BE2C (cell line): ENCODE results near the gene KRTAP10-7.

ENCODE experiments used
- DNase-seq: peaks from one replicate; pipeline ENCODE4 v3.0.0-alpha.2; 2020
- H3K27me3 ChIP-seq: fragments of 250-450 bp; sonication (Bioruptor Pico); 2 replicates; pipeline ENCODE4 v1.5.1; 2020; ENCODE audit warnings: mild to moderate bottlenecking
- H3K36me3 ChIP-seq: fragments of 250-450 bp; sonication (Bioruptor Pico); 2 replicates; pipeline ENCODE4 v1.5.1; 2020; ENCODE audit warnings: mild to moderate bottlenecking
- H3K4me1 ChIP-seq: fragments of 250-450 bp; sonication (Bioruptor Pico); 2 replicates; pipeline ENCODE4 v1.5.1; 2020
- H3K4me3 ChIP-seq: 2 replicates; pipeline ENCODE4 v1.5.1; 2011; ENCODE audit warnings: low read depth, low read length
- H3K9me3 ChIP-seq: fragments of 250-450 bp; sonication (Bioruptor Pico); 2 replicates; pipeline ENCODE4 v1.5.1; 2020
- TF ChIP-seq, protein P1 (sequence below): IDR thresholded peaks from 2 replicates; pipeline ENCODE4 v1.5.1; 2012; ENCODE audit warnings: mild to moderate bottlenecking, low read depth, low read length

The KRTAP10-7 gene

DNA sequence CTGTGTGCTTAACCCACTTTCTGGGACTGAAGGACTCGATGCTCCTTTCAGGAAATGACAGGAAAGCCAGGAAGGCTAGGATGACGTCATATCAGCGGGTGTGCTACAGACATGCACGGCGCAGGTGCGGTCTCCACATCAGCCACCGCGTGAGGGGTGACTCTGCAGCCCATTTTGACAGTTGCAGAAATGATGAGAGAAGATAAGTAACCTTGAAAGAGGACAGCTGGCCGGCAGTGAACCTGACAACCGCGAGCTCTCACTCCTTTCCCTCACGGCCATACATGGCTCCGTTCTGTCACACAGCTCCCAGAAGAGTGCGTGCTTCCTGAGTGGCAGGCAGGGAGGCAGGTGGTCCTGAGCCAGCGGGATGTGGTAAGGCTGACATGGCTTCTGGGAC is 18.3 kb upstream of the KRTAP10-7 start:
- TF ChIP-seq, protein P1, sequence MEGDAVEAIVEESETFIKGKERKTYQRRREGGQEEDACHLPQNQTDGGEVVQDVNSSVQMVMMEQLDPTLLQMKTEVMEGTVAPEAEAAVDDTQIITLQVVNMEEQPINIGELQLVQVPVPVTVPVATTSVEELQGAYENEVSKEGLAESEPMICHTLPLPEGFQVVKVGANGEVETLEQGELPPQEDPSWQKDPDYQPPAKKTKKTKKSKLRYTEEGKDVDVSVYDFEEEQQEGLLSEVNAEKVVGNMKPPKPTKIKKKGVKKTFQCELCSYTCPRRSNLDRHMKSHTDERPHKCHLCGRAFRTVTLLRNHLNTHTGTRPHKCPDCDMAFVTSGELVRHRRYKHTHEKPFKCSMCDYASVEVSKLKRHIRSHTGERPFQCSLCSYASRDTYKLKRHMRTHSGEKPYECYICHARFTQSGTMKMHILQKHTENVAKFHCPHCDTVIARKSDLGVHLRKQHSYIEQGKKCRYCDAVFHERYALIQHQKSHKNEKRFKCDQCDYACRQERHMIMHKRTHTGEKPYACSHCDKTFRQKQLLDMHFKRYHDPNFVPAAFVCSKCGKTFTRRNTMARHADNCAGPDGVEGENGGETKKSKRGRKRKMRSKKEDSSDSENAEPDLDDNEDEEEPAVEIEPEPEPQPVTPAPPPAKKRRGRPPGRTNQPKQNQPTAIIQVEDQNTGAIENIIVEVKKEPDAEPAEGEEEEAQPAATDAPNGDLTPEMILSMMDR, result no peak
- H3K9me3 ChIP-seq, result no peaks in the 10 kb centered on the region
- no peaks in the 10 kb centered on the region for H3K36me3 ChIP-seq
- H3K4me3 ChIP-seq, result no peak overlapping the region
- DNase-seq, result no peak
- H3K27me3 ChIP-seq, result peaks cover 4% of the 10 kb centered on the region; the same call in 1 of the 2 replicates
- H3K4me1 ChIP-seq, result no peaks in the 10 kb centered on the region

DNA sequence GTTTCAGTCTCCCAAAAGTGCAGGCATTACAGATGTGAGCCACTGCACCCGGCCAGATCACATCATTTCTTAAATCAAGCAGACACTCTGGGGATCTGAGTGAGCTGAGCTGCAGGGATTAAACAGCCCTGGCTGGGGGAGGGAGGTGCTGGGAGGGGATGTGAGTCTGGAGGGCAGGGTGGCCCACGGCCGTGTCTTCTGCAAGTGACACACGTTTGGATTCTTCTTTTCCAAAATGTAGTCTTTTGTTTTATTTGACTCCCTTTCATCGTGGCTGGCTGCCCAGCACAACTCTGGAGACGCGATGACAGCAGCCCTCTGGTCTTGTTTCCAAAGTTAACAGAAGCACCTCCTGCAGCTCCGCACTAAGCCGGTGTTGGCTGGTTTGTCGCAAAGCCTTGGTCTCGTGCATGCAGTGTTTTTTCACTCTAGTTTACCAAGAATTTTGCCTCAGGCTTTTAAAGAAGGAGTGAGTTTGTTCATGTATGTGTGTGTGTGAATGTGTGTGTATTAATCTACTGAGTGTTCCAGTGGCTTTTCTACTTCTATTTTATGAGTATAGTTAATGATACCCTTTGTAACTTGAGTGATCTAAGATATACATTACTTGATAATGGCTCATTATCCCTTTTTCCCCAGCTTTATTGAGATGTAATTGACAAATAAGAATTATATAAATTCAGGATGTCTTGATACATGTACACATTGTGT is 17.2 kb upstream of the KRTAP10-7 start:
- Histone ChIP-seq H3K27me3 (peaks cover 4% of the 10 kb centered on the region; the same call in 1 of the 2 replicates), H3K4me3 (no peak overlapping the region), H3K4me1 (no peaks in the 10 kb centered on the region), H3K36me3 (no peaks in the 10 kb centered on the region), H3K9me3 (no peaks in the 10 kb centered on the region)
- TF ChIP-seq, protein P1, result no peak
- DNase-seq, result no peak

DNA sequence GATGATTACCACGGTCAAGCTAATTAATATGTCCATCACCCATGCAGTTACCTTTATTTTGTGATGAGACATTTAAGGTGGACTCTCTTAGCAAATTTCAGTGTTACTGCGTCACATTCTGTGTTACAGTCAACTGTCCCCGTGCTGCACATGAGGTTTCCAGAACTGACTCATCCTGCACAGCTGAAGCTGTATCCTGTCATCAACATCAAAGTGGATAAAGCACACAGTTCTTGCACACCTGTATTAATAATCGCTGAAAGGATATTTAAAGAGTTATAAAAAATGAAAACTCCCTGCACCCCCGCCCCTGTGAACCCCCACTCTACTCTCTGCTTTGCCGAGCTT is 16.6 kb upstream of the KRTAP10-7 start:
- DNase-seq, result no peak
- TF ChIP-seq, protein P1, result no peak

DNA sequence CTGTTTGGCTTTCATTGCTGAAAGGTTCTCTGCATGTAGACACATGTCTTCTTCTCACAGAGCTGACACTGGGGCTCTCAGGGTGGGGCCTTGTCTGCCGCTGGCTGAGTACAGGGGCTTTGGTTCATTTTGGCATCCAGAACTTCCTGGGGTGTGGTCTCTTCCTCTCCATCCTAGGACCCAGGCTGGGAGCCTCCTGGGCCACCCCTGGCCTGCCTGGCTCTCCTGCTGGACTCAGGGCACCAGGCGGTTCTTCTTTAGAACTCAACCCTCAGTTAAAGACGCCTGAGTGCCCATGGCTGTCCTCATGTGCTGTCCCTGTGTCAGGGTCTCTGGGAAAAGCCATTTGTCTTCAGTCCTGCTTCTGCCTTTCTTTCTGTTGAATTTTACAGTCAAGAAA is 14.5 kb upstream of the KRTAP10-7 start:
- Histone ChIP-seq H3K4me3 (no peak overlapping the region), H3K4me1 (no peaks in the 10 kb centered on the region), H3K36me3 (no peaks in the 10 kb centered on the region), H3K9me3 (no peaks in the 10 kb centered on the region), H3K27me3 (peaks cover 4% of the 10 kb centered on the region; the same call in 1 of the 2 replicates)
- TF ChIP-seq, protein P1, result no peak
- no peak for DNase-seq

More for the DNA sequence above, 16.6 kb upstream of the KRTAP10-7 start:
- Histone ChIP-seq H3K4me1 (no peaks in the 10 kb centered on the region), H3K27me3 (peaks cover 4% of the 10 kb centered on the region; the same call in 1 of the 2 replicates), H3K4me3 (no peak overlapping the region), H3K9me3 (no peaks in the 10 kb centered on the region), H3K36me3 (no peaks in the 10 kb centered on the region)

DNA sequence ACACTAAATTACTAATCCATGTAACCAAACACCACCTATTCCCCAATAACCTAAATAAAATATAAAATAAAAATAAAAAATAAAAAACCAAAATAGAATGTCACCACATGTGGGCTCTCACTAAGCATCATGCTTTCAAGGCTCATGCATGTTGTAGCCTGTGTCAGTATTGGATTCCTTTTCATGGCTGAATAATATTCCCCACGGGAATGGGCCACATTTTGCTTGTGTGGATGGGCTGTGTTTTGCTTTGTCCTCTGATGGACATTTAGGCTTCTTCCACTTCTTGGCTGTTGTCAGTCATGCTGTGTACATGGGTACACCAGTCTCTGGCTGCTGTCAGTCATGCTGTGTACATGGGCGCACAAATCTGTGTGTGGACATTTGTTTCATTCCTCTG is 11.3 kb upstream of the KRTAP10-7 start:
- Histone ChIP-seq H3K4me3 (no peak overlapping the region), H3K27me3 (peaks cover 22% of the 10 kb centered on the region), H3K36me3 (no peaks in the 10 kb centered on the region), H3K4me1 (no peaks in the 10 kb centered on the region), H3K9me3 (no peaks in the 10 kb centered on the region)
- no peak for DNase-seq
- TF ChIP-seq, protein P1, result no peak

DNA sequence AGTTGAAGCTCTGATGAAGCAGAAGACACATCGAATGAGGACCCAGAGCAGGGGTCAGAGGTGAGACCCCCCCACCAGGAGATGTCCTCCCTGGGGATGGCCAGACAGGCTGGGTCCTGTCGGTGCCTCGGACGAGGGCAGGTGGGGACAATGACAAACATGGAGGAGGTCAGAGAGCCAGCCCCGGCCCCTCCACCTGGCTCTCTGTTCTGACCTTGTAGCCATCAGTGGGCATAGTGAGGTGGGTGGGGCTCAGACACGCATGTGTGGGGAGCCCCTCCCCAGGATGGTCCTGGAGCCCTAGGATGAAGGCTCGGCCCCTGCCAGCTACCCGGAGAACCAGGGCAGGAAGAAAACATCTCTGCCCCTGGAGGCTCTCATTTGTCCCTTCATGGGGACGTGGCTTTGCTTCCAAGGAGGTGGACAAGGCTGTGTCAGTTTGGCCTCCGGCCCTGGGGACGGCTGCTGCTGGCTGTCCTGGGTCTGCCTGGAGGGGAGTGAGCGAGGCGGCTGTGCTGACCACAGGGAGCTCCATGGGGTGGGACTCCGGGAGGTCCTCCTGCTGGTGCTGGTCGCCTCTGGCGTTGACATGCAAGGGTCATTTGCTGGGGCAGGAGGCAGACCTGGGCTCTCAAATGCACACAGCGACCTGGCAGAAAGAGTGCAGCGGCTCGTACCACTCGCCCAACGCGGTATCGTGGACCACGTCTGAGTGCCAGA is 10.7 kb upstream of the KRTAP10-7 start:
- no peaks in the 10 kb centered on the region for H3K4me1 ChIP-seq
- H3K27me3 ChIP-seq, result peaks cover 26% of the 10 kb centered on the region
- TF ChIP-seq, protein P1, result no peak
- H3K36me3 ChIP-seq, result no peaks in the 10 kb centered on the region
- H3K4me3 ChIP-seq, result no peak overlapping the region
- no peaks in the 10 kb centered on the region for H3K9me3 ChIP-seq
- DNase-seq, result no peak
